SIG-M5 treated with dmso at 0.1 percent for 504 hours (cell line): ENCODE measurements around the gene PCNX1.
A peak's percentile ranks its signal among the peaks of the same experiment; 100 is the strongest.

Experiments
- DNase-seq: peaks from one replicate; lab custom pipeline; 2025; ENCODE audit not compliant: unreplicated experiment; lab: John Stamatoyannopoulos, UW

The PCNX1 gene

GRCh38 chr14:70955543-70956480, 48.6 kb downstream of the PCNX1 start:
- DNase-seq, result peak; percentile 37

DNA sequence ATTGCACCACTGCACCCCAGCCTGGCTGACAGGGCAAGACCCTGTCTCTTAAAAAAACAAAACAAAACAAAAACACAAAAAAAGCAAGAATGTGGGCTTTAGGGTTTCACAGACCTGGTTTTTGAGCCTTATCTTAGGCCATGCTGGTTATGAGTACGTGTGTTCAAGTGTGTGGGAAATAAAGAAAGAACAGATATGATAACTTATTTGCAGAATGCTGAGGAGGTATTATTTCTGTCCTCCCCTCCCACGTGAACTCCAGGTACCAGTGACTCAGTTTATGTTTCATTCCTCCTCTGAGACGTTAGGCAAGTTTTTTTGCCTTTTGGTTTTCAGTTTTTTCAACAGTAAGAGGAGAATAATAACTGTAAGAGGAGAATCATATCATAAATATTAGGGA, 49.3 kb downstream of the PCNX1 start:
- DNase-seq, result no peak

DNA sequence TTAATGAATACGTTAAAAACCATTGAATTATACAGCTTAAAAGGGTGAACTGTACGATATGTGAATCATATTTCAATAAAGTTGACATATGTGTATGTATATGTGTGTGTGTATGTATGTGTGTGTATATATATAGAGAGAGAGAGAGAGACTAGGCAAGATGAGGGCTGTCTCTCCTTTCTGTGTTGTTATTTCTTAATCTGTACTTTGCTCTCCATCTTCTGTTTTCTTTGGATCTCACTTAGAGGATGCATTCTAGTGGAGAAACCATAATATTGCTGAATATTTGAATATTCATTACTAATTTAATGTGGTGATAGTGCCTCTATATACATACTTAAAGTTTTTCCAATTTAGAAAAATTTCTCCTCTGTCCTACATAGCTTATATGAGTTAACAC, 50.5 kb downstream of the PCNX1 start:
- DNase-seq, result no peak

GRCh38 chr14:70962935-70963334, 55.7 kb downstream of the PCNX1 start:
- DNase-seq, result no peak

- no peak for DNase-seq
Observed at GRCh38 chr14:70964492-70964891, 57.2 kb downstream of the PCNX1 start.

DNA sequence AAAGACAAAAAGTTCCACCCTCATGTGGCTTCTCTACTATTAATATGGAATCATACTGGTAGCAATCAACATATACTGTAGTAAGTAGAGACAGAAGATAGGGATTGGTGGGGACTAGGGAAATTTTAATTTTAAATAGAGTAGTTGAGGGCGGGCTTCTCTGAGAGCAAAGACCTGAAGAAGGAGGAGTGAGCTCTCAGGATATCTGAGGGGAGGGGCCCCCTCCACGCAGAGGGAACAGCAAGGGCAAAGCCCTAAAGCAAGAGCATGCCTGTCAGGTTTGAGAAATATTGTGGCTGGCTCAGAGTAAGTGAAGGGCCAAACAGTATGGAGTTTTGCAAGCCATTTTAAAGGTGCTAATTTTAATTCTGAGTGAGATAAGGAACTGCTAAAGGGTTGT, 64.3 kb downstream of the PCNX1 start:
- no peak for DNase-seq

- DNase-seq, result peak; percentile 73
Observed at GRCh38 chr14:70972107-70972976, 65.1 kb downstream of the PCNX1 start.

- DNase-seq, result no peak
Observed at GRCh38 chr14:70976591-70976990, 69.3 kb downstream of the PCNX1 start.

GRCh38 chr14:70981000-70981952, 74.0 kb downstream of the PCNX1 start:
- peak; percentile 18 for DNase-seq

DNA sequence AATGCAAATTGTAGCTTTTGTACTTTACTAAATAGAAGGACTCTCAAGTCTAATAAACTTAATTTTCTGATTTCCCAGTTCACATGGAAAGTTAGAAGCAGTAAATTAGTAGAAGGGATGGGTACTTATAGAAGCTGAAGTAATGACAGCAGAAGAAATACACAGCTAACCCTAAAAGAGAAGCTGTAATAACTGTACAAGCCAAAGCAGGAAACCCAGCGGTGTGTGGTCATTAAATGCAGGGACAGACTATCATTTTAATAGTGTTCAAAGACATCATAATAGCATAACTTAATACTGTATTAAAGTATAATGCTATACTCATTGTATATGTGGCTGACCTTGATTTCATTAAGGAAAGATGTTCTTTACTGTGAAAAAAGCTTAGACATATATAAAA, 74.9 kb downstream of the PCNX1 start:
- no peak for DNase-seq

DNA sequence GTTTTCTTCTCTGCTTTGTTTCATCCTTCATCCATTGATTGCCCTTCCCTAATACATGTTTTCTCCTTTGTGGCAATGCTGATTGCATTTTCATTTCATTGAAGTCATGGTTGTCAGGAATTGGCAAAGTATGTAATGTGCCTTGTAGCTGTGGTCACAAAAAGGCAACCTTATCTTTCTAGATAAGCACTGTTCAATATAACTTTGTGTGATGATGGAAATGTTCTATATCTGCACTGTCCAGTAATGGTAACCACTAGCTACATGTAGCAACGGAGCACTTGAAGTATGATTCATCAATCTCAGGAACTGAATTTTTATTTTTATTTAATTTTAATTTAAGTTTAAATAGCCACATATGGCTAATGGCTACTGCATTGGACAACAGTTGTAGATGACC, 79.8 kb downstream of the PCNX1 start:
- DNase-seq, result no peak

GRCh38 chr14:70988452-70988851, 81.2 kb downstream of the PCNX1 start:
- DNase-seq, result no peak

DNA sequence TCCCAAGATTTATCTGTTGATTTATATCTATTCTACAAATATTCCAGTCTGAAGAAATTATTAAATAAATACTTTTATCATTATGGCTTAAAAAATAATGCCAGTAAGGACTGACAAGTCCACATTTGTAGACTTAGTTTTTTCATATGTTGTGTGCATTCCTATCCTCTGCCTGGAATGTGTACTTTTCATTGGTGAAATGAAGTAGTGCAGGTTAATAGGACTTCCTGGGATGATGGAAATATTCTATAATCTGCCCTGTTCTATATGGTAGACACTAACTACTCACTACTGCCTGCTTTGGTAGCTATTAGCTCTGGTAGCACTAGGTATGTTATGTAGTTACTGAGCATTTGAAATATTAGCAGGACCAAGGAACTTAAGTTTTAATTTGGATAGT, 86.7 kb downstream of the PCNX1 start:
- DNase-seq, result no peak

- no peak for DNase-seq
Observed at GRCh38 chr14:70995211-70995610, 88.0 kb downstream of the PCNX1 start.

DNA sequence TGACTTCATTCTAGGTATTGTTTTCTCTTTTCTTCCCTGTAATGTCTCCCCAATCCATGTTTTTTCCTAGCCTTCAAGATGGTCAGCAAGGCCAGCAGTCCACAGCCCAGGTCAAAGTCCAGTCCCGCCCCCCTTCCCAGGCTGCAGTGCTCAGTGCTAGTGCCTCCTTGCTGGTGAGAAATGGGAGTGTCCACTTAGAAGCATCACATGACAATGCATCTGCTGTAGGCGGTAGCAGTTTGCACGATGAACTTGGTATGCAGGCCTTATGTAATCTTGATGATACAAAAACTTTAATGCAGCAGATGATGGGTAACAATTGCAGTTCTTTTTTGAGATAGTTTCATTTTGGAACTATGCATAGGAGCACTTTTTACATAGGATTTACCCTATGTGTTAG, 88.4 kb downstream of the PCNX1 start:
- no peak for DNase-seq

DNA sequence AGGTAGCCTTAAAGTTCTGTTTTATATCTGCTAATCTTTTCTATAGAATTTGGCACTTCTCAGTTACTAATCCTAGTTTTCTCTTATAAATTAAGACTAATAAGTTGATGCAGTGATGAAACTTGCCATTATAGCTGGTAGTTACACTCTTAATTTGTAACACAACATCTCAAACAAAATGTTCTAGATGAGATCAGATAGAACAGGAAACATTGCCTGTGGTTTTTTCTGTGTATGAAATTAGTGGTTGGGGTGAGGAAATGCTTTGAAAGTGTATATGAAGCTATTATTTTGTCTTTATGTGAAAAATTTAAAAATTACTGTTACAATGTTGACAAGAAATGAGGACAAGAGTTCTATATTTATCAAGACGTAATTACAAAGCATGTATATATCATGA, 91.9 kb downstream of the PCNX1 start:
- DNase-seq, result no peak

GRCh38 chr14:71000091-71000490, 92.8 kb downstream of the PCNX1 start:
- DNase-seq, result no peak

GRCh38 chr14:71001742-71002141, 94.5 kb downstream of the PCNX1 start:
- no peak for DNase-seq

DNA sequence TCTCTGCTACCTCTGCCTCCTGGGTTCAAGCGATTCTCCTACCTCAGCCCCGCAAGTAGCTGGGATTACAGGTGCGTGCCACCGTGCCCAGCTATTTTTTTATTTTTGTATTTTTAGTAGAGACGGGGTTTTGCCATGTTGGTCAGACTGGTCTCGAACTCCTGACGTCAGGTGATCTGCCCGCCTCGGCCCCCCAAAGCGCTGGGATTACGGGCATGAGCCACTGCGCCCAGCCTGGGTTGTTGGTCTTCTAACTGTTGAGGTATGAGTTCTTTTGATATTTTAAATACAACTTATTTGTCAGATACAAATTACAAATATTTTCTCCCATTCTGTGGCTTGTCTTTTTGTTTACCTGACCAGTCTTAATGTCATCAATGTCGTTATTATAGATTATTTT, 95.9 kb downstream of the PCNX1 start:
- no peak for DNase-seq

DNA sequence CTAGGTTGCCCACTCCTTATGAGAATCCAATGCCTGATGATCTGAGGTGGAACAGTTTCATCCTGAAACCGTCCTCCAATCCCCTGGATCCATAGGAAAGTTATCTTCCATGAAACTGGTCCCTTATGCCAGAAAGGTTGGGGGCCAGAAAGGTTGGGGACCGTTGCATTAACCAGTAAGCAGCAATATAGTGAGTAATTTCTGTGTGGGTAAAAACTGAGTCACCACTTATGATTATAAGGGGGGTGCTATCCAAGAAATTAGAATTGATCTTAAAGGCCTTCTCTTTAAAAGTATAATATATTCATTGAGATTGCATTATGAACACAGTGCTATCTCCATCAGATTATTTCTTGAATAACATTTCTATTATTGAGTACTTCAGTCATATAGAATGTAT, 97.2 kb downstream of the PCNX1 start:
- no peak for DNase-seq

DNA sequence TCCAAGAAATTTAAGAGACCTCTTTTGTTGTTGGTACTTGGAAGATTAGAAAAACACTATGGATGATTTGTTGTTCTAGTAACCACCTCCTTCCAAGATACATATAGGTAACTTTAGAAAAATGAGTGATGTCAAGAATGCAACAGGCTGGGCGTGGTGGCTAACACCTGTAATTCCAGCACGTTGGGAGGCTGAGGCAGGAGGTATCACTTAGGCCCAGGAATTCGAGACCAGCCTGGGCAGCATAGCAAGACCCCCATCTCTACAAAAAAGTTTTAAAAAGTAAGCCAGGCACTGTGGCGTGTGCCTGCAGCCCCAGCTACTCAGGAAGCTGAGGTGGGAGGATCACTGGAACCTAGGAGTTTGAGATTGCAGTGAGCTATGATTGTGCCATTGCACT, 97.8 kb downstream of the PCNX1 start:
- DNase-seq, result no peak
